Keratinocyte (primary cell): ENCODE data around the gene ZEB2. TPM values are rescaled to one million over a fixed set of nuclear protein-coding genes. Genes with fewer than 3 reads are reported as not detected.
A peak's percentile ranks its signal among the peaks of the same experiment; 100 is the strongest.

Experiments
- DNase-seq: peaks from one replicate; pipeline ENCODE4 v3.0.0-alpha.2; 2011; ENCODE audit warnings: low read depth, missing footprints, low spot score
- FAIRE-seq: peaks from 2 replicates; lab custom pipeline; 2011; peaks lifted over from hg19 to GRCh38; lab: Jason Lieb, UNC
- H2AFZ ChIP-seq: 2 replicates; pipeline ENCODE4 v1.6.0; 2012; ENCODE audit warnings: low read length, control low read depth, inconsistent platforms; ENCODE audit not compliant: control insufficient read depth
- H3K27ac ChIP-seq: 2 replicates; pipeline ENCODE4 v1.5.1; 2011; ENCODE audit warnings: low read length; ENCODE audit not compliant: control insufficient read depth, insufficient read depth
- H3K27me3 ChIP-seq: 3 replicates; pipeline ENCODE4 v1.6.0; 2011; ENCODE audit warnings: low read length; ENCODE audit not compliant: control insufficient read depth, insufficient read depth; ENCODE audit errors: extremely low read depth
- H3K36me3 ChIP-seq, 2 experiments: 2 replicates in 1 of 2; 3 replicates in 1 of 2; pipeline ENCODE4 v1.5.1; 2011; ENCODE audit warnings: low read length in 2 of 2, mild to moderate bottlenecking in 1 of 2; ENCODE audit not compliant: control insufficient read depth in 2 of 2, insufficient read depth in 2 of 2; ENCODE audit errors: extremely low read depth in 1 of 2
- H3K4me1 ChIP-seq: 3 replicates; pipeline ENCODE4 v1.5.1; 2011; ENCODE audit warnings: low read length; ENCODE audit not compliant: control insufficient read depth, insufficient read depth; ENCODE audit errors: extremely low read depth
- H3K4me2 ChIP-seq: 3 replicates; pipeline ENCODE4 v1.6.0; 2011; ENCODE audit warnings: low read depth, low read length; ENCODE audit not compliant: control insufficient read depth, insufficient read depth; ENCODE audit errors: extremely low read depth
- H3K4me3 ChIP-seq, 3 experiments: fragments of 200-600 bp in 1 of 3; sonication (generic) in 1 of 3; 2 replicates in 2 of 3; 3 replicates in 1 of 3; pipeline ENCODE4 v1.5.1; 2011 to 2016; ENCODE audit warnings: low read length in 3 of 3, mild to moderate bottlenecking in 3 of 3, control low read depth in 2 of 3, inconsistent platforms in 1 of 3, low read depth in 1 of 3, mixed read lengths in 1 of 3, mixed run types in 1 of 3, moderate library complexity in 1 of 3; ENCODE audit not compliant: control insufficient read depth in 2 of 3, insufficient read depth in 2 of 3; ENCODE audit errors: extremely low read depth in 1 of 3
- H3K79me2 ChIP-seq: 2 replicates; pipeline ENCODE4 v1.6.0; 2012; ENCODE audit warnings: low read length; ENCODE audit not compliant: control insufficient read depth, insufficient read depth
- H3K9ac ChIP-seq: 3 replicates; pipeline ENCODE4 v1.6.0; 2011; ENCODE audit warnings: low read length; ENCODE audit not compliant: control insufficient read depth, insufficient read depth; ENCODE audit errors: extremely low read depth
- H3K9me1 ChIP-seq: 3 replicates; pipeline ENCODE4 v1.6.0; 2011; ENCODE audit warnings: low read length; ENCODE audit not compliant: control insufficient read depth, insufficient read depth; ENCODE audit errors: extremely low read depth
- H3K9me3 ChIP-seq: 2 replicates; pipeline ENCODE4 v1.5.1; 2012; ENCODE audit warnings: low read depth, low read length; ENCODE audit not compliant: control insufficient read depth
- H4K20me1 ChIP-seq: 3 replicates; pipeline ENCODE4 v1.6.0; 2011; ENCODE audit warnings: low read length; ENCODE audit not compliant: control insufficient read depth, insufficient read depth; ENCODE audit errors: extremely low read depth
- EZH2 ChIP-seq: IDR thresholded peaks from one replicate; pipeline ENCODE4 v1.6.1; 2012; ENCODE audit warnings: inconsistent platforms, mild to moderate bottlenecking, low read length, moderate library complexity
- dilution Hi-C: fragments of 300-500 bp; cut with MboI; formaldehyde crosslinking; loops from one replicate; pipeline ENCODE4 v1.7.0; 2020; ENCODE audit warnings: low sequenced_read_pairs; ENCODE audit not compliant: extremely low pct_ligation_motif_present
- polyA plus RNA-seq, 5 experiments: library from polyadenylated mRNA; depleted of rRNA in 3 of 5; stranded (reverse) in 3 of 5; stranded (forward) in 1 of 5; unstranded in 1 of 5; fragments of >200 nt; gene quantifications; 1 replicate in 1 of 5; 2 replicates in 3 of 5; 3 replicates in 1 of 5; pipeline versions ENCODE4 v1.2.1 to v1.2.3, GENCODE V29; 2011 to 2012; ENCODE audit warnings: missing spikeins in 2 of 5, low read depth in 1 of 5, low replicate concordance in 1 of 5
- TF ChIP-seq, protein P1 (sequence below), 3 experiments: IDR thresholded peaks in 1 of 3; conservative IDR thresholded peaks in 1 of 3; optimal IDR thresholded peaks in 1 of 3; 2 replicates in 2 of 3; 3 replicates in 1 of 3; pipeline versions ENCODE3 to v1.5.1; 2011; ENCODE audit warnings: low read length in 3 of 3, mild to moderate bottlenecking in 3 of 3, moderate library complexity in 2 of 3, control low read depth in 1 of 3, inconsistent platforms in 1 of 3; ENCODE audit not compliant: insufficient read depth in 2 of 3; ENCODE audit errors: extremely low read depth in 1 of 3

The ZEB2 gene
- polyA plus RNA-seq, 1 donor (not counting 4 experiments of a cell fraction or from before 2014, with no cell fraction given): 0.12 TPM

DNA sequence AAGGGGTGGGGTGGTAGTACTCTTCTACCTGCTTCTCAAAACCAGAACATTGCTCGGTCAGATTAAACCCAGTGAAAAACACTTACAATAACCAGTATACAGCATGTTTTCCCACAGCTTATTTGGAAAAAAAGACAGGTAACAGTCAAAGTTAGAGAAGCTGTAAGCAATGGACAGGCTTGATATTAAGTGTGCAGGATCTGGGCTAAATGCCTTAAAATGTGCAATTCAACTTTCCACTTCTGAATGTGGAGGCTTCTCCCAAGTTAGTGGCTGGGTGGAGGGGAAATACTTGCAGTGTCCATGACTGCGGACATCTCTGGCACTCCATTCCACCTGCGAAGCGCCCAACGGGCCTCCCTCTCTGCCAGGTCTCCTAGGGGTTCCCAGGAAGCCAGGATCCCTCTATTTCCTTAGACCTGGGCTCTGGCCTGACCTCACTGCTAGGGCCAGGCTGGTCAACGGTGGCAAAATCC, 5.3 kb downstream of the ZEB2 start:
- Histone ChIP-seq H3K4me3 (no peak overlapping the region), H3K9me1 (no peaks in the 10 kb centered on the region), H3K9ac (no peak overlapping the region), H3K4me1 (peaks cover 5% of the 10 kb centered on the region), H2AFZ (no peak overlapping the region), H3K9me3 (no peaks in the 10 kb centered on the region), H3K27me3 (peaks cover 97% of the 10 kb centered on the region), H3K4me2 (no peak overlapping the region), H3K27ac (no peak overlapping the region), H4K20me1 (peaks cover 1% of the 10 kb centered on the region), H3K79me2 (no peaks in the 10 kb centered on the region), H3K36me3 (no peaks in the 10 kb centered on the region)
- dilution Hi-C loops: no loop called here
- FAIRE-seq (no peak), DNase-seq (no peak)
- TF ChIP-seq, protein P1, sequence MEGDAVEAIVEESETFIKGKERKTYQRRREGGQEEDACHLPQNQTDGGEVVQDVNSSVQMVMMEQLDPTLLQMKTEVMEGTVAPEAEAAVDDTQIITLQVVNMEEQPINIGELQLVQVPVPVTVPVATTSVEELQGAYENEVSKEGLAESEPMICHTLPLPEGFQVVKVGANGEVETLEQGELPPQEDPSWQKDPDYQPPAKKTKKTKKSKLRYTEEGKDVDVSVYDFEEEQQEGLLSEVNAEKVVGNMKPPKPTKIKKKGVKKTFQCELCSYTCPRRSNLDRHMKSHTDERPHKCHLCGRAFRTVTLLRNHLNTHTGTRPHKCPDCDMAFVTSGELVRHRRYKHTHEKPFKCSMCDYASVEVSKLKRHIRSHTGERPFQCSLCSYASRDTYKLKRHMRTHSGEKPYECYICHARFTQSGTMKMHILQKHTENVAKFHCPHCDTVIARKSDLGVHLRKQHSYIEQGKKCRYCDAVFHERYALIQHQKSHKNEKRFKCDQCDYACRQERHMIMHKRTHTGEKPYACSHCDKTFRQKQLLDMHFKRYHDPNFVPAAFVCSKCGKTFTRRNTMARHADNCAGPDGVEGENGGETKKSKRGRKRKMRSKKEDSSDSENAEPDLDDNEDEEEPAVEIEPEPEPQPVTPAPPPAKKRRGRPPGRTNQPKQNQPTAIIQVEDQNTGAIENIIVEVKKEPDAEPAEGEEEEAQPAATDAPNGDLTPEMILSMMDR (optimal IDR thresholded peaks at IDR 0.05 in 1 of 3, IDR thresholded peaks at IDR 0.05 in 1 of 3, conservative IDR thresholded peaks at IDR 0.05 in 1 of 3; ENCODE audit: extremely low read depth in 1 of 3, insufficient read depth in 2 of 3, low read length in 3 of 3): no peak
- TF ChIP-seq EZH2: no peak

DNA sequence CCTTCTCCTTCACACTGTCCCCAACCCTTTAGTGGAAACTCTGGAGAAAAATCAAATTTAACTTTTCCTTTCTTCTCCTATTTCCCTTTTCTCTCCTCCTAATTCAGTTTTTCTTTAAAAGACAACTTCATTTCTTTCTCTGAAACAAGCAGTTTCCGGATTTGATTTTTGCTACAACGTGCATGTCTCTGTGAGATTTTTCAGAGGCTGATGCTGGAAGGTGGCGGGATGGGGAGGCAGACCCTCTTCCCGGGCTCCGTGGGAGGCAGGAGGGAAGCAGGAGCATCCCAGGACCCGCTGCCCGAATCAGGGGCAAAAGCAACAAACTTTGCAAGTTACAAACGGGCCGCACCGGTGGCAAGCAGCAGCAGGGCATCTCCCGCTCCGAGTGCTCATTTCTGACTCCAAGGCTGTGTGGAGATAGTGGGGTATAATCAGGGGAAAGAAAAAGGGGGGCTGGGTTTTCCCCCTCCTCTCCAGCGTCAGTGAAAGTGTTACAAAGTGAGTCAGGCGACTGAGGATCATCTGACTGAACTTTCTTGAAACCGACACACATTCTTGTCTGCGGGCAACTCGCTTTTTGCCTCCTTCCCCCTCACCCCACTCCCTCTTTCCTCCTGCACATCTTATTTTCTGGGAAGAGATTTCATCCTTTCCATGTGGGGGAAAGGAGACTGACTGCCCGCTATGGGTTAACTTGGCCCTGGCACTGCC, 6.4 kb downstream of the ZEB2 start:
- dilution Hi-C loops: no loop called here
- H3K9ac ChIP-seq: no peak overlapping the region
- H3K36me3 ChIP-seq: no peaks in the 10 kb centered on the region
- DNase-seq (no peak), FAIRE-seq (no peak)
- H4K20me1 ChIP-seq: no peaks in the 10 kb centered on the region
- H2AFZ ChIP-seq: no peak overlapping the region
- H3K9me1 ChIP-seq: no peaks in the 10 kb centered on the region
- peak; percentile 75 for TF ChIP-seq EZH2
- TF ChIP-seq, protein P1 (optimal IDR thresholded peaks at IDR 0.05 in 1 of 3, IDR thresholded peaks at IDR 0.05 in 1 of 3, conservative IDR thresholded peaks at IDR 0.05 in 1 of 3; ENCODE audit: extremely low read depth in 1 of 3, insufficient read depth in 2 of 3, low read length in 3 of 3): no peak
- no peaks in the 10 kb centered on the region for H3K9me3 ChIP-seq
- peaks cover 5% of the 10 kb centered on the region for H3K4me1 ChIP-seq
- no peak overlapping the region for H3K27ac ChIP-seq
- no peak overlapping the region for H3K4me2 ChIP-seq
- H3K27me3 ChIP-seq: peaks cover 96% of the 10 kb centered on the region
- H3K79me2 ChIP-seq: no peaks in the 10 kb centered on the region
- H3K4me3 ChIP-seq: no peak overlapping the region
